Activated CD4-positive, alpha-beta memory T cell treated with anti-CD3 and anti-CD28 coated beads for 36 hours (primary cell): ENCODE results near the gene ROR1. TPM values are rescaled to one million over a fixed set of nuclear protein-coding genes. Genes with fewer than 3 reads are reported as not detected.

Experiments used
- CTCF ChIA-PET: fragments of 350-600 bp; sonication (Branson Sonifier 250); formaldehyde crosslinking; loops from one replicate; lab custom pipeline; 2021; ENCODE audit warnings: antibody characterized with exemption, inconsistent platforms; lab: Charles Lee
- POLR2A ChIA-PET: fragments of 350-600 bp; sonication (Branson Sonifier 250); formaldehyde crosslinking; loops from one replicate; lab custom pipeline; 2021; ENCODE audit warnings: antibody characterized with exemption; lab: Charles Lee
- DNase-seq: peaks from one replicate; pipeline ENCODE4 v3.0.0-alpha.2; 2020
- H3K27ac Mint-ChIP-seq: one replicate; pipeline ENCODE4 v1.8.0; 2021; ENCODE audit warnings: mixed read lengths
- H3K27me3 Mint-ChIP-seq: one replicate; pipeline ENCODE4 v1.8.0; 2021; ENCODE audit warnings: mixed read lengths
- H3K36me3 Mint-ChIP-seq: one replicate; pipeline ENCODE4 v1.8.0; 2021; ENCODE audit warnings: mixed read lengths
- H3K4me1 Mint-ChIP-seq: one replicate; pipeline ENCODE4 v1.8.0; 2021; ENCODE audit warnings: low read depth, mixed read lengths
- H3K4me3 Mint-ChIP-seq: one replicate; pipeline ENCODE4 v1.8.0; 2021; ENCODE audit warnings: mild to moderate bottlenecking, mixed read lengths
- H3K9me3 Mint-ChIP-seq: one replicate; pipeline ENCODE4 v1.8.0; 2021; ENCODE audit warnings: mixed read lengths
- intact Hi-C: fragments of 100-400 bp; cut with micrococcal nuclease; formaldehyde crosslinking; loops from one replicate; pipeline ENCODE4 v1.15.1; 2023
- total RNA-seq, 2 experiments: library from RNA; stranded (reverse); gene quantifications; one replicate each; pipeline ENCODE4 v1.2.3, GENCODE V29; 2021

The ROR1 gene
- total RNA-seq, 2 experiments from 2014 or later: 0.10 to 0.12 TPM

- DNase-seq: no peak
- ChIA-PET POLR2A (no interaction called here), CTCF (interaction anchor here (1.0 to 1.4 kb wide), 2 partner anchors 81 to 364 kb away, joined by 3 to 7 read pairs; no protein-coding TSS in a partner anchor)
- Mint-ChIP-seq H3K36me3 (no peaks in the 10 kb centered on the region), H3K4me3 (peak overlapping the region; percentile 66), H3K27me3 (peaks cover 47% of the 10 kb centered on the region), H3K9me3 (no peaks in the 10 kb centered on the region), H3K27ac (no peak overlapping the region), H3K4me1 (peaks cover 14% of the 10 kb centered on the region)
- intact Hi-C loops: loop anchor here (1.0 to 10.0 kb wide), 2 partner anchors 364 to 472 kb away; no protein-coding TSS in a partner anchor
Observed at GRCh38 chr1:63772876-63773275, 941 bp upstream of the ROR1 start.

DNA sequence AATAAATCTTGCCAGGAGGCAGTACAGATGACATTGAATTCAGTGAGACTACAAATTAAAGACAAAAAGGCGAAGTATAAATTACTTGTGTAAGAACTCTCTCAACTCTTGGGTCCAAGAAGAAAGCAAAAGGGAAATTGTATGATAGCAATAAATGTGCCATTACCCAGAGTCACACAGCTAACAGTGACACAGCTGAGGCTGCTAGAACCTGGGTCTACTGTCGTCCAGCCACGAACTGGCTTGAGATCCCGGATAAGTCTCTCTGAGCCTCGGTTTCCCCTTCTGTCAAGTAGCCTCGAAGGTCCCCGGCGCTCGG is 362 bp upstream of the ROR1 start:
- Mint-ChIP-seq H3K4me1 (peaks cover 14% of the 10 kb centered on the region), H3K4me3 (peak overlapping the region; percentile 66), H3K36me3 (no peaks in the 10 kb centered on the region), H3K9me3 (no peaks in the 10 kb centered on the region), H3K27ac (no peak overlapping the region), H3K27me3 (peaks cover 49% of the 10 kb centered on the region)
- ChIA-PET CTCF (interaction anchor here (1.0 to 1.4 kb wide), 2 partner anchors 82 to 364 kb away, joined by 3 to 7 read pairs; no protein-coding TSS in a partner anchor), POLR2A (no interaction called here)
- intact Hi-C loops: loop anchor here (1.0 to 10.0 kb wide), 2 partner anchors 364 to 471 kb away; no protein-coding TSS in a partner anchor
- no peak for DNase-seq

DNA sequence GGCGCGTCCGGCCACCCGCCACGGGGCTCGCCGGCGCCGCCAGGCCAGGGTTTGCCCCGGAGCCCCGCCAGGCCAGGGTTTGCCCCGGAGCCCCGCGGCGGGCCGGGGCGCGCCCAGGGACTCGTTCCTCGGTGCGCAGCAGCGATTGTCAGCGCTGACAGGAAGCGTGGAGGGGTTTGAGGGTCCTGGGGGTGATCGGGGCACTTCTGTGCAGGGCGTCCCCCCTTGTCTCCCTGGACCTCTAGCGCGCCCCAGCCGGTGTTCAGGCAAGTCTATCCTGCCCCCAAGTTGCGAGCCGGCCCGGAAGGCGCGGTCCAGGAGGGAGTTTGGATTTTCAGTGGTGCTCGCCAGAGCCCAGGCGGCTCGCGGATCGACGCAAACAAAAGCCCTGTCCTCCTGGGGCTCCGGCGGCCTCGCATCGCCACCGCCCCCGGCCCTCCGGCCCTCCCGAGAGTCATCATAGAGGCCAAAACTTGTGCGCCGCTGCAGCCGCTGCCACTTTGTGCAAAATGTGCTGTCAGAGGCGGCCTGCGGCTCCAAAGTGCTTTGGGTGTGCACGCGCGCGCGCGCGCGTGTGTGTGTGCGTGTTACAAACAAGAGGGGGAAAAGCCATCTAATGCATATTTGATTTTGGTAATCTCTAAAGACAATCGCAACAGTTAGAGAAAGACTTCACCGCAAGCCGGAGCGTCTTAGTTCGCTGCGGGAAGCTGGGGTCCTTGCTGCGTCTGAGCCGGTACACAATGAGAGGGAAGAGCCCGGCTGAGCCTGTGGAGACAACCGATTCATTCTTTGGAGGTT is 1.0 kb downstream of the ROR1 start:
- ChIA-PET POLR2A (no interaction called here), CTCF (no interaction called here)
- Mint-ChIP-seq H3K4me3 (peak overlapping the region; percentile 20), H3K4me1 (peaks cover 14% of the 10 kb centered on the region), H3K9me3 (no peaks in the 10 kb centered on the region), H3K36me3 (no peaks in the 10 kb centered on the region), H3K27me3 (peaks cover 53% of the 10 kb centered on the region), H3K27ac (no peak overlapping the region)
- intact Hi-C loops: loop anchor here (10.0 kb wide), 1 partner anchor 470 kb away; no protein-coding TSS in a partner anchor
- DNase-seq: peak; percentile 11

GRCh38 chr1:63775418-63776127 is 1.8 kb downstream of the ROR1 start:
- ChIA-PET CTCF (no interaction called here), POLR2A (no interaction called here)
- no peak overlapping the region for H3K27ac Mint-ChIP-seq
- peaks cover 14% of the 10 kb centered on the region for H3K4me1 Mint-ChIP-seq
- no peaks in the 10 kb centered on the region for H3K9me3 Mint-ChIP-seq
- peaks cover 53% of the 10 kb centered on the region for H3K27me3 Mint-ChIP-seq
- no peak for DNase-seq
- H3K4me3 Mint-ChIP-seq: peak overlapping the region; percentile 30
- intact Hi-C loops: loop anchor here (10.0 kb wide), 1 partner anchor 469 kb away; no protein-coding TSS in a partner anchor
- no peaks in the 10 kb centered on the region for H3K36me3 Mint-ChIP-seq

DNA sequence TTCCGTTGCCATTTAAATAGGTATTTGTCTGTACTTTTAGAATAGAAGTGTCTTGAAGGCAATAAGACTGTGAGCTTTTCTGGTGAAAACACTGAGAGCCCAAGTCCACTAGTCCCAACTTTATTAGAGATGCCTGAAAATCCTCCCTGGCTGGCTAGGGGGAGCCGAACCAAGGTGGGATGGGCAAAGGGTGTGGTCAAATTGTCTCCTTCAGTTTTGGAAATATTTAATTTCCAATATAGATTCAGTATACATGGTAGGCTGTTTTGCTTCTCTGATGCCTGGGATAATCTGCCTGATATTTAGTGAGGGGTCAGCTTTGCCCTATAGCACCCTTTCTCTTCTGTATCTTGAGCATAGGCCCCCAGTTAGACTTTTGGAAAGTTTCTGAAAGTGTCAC is 3.5 kb downstream of the ROR1 start:
- peaks cover 49% of the 10 kb centered on the region for H3K27me3 Mint-ChIP-seq
- ChIA-PET CTCF (interaction anchor here (0.9 kb wide), 1 partner anchor 469 kb away, joined by 3 read pairs; no protein-coding TSS in a partner anchor), POLR2A (no interaction called here)
- DNase-seq: no peak
- no peaks in the 10 kb centered on the region for H3K36me3 Mint-ChIP-seq
- H3K4me1 Mint-ChIP-seq: peaks cover 14% of the 10 kb centered on the region
- H3K9me3 Mint-ChIP-seq: no peaks in the 10 kb centered on the region
- no peak overlapping the region for H3K4me3 Mint-ChIP-seq
- H3K27ac Mint-ChIP-seq: no peak overlapping the region
- intact Hi-C loops: loop anchor here (10.0 kb wide), 1 partner anchor 468 kb away; no protein-coding TSS in a partner anchor

GRCh38 chr1:63777965-63778880 is 4.4 kb downstream of the ROR1 start:
- no peak for DNase-seq
- no peak overlapping the region for H3K4me3 Mint-ChIP-seq
- POLR2A ChIA-PET: no interaction called here
- intact Hi-C loops: loop anchor here (10.0 kb wide), 1 partner anchor 467 kb away; no protein-coding TSS in a partner anchor
- H3K27ac Mint-ChIP-seq: no peak overlapping the region
- H3K36me3 Mint-ChIP-seq: no peaks in the 10 kb centered on the region
- H3K27me3 Mint-ChIP-seq: peaks cover 45% of the 10 kb centered on the region
- H3K9me3 Mint-ChIP-seq: no peaks in the 10 kb centered on the region
- CTCF ChIA-PET: interaction anchor here (1.0 kb wide), 1 partner anchor 359 kb away, joined by 3 read pairs; no protein-coding TSS in a partner anchor
- H3K4me1 Mint-ChIP-seq: peaks cover 10% of the 10 kb centered on the region

GRCh38 chr1:63779338-63780211 is 5.8 kb downstream of the ROR1 start:
- Mint-ChIP-seq H3K27me3 (peaks cover 39% of the 10 kb centered on the region), H3K4me3 (no peak overlapping the region), H3K9me3 (no peaks in the 10 kb centered on the region), H3K4me1 (peaks cover 3% of the 10 kb centered on the region), H3K27ac (no peak overlapping the region), H3K36me3 (no peaks in the 10 kb centered on the region)
- ChIA-PET CTCF (no interaction called here), POLR2A (no interaction called here)
- intact Hi-C loops: loop anchor here (10.0 kb wide), 1 partner anchor 465 kb away; no protein-coding TSS in a partner anchor
- DNase-seq: no peak

DNA sequence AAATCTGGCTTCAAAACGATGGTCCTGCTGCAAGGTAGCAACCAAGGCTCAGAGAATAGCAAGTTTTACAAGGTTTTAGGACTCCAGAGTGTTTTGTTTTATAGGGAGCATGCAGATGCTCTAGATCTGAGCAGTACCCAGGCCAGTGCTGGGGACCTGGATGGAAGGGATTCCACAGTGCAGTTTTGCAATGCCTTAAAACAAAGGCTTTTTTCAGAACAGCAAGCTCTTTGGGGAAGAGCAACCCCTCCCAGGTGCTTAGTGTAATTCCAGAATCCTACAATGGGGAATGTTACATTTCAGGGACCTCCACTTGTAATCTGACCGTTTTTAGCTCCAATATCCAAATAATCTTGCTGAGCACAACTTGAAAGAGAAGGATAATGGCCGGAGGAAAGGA is 6.7 kb downstream of the ROR1 start:
- DNase-seq: no peak
- Mint-ChIP-seq H3K36me3 (no peaks in the 10 kb centered on the region), H3K4me1 (no peaks in the 10 kb centered on the region), H3K9me3 (no peaks in the 10 kb centered on the region), H3K27me3 (peaks cover 30% of the 10 kb centered on the region), H3K4me3 (no peak overlapping the region), H3K27ac (no peak overlapping the region)
- CTCF ChIA-PET: interaction anchor here (1.2 kb wide), 1 partner anchor 89 kb away, joined by 3 read pairs; no protein-coding TSS in a partner anchor
- POLR2A ChIA-PET: no interaction called here
- intact Hi-C loops: no loop called here

DNA sequence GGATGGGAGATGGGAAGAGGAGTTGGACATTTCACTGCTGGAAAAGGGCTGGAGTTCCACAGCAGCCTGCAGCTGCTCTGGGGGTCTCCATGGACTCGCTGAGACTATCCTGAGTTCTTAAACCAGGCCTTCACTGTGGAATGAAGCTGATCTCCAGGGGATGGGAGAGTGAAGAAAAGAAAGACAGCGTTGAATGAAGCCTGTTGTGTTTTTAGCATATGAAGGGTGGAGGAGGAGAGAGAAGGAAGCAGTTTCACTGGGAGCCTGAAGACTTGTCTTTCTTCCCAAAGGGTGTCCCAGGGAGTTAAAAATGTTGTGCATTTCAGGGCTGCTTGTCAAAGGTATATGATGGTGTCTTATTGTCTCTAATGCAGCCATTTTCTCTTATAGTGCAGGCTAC is 9.2 kb downstream of the ROR1 start:
- intact Hi-C loops: no loop called here
- peaks cover 8% of the 10 kb centered on the region for H3K27me3 Mint-ChIP-seq
- CTCF ChIA-PET: no interaction called here
- H3K36me3 Mint-ChIP-seq: no peaks in the 10 kb centered on the region
- no peaks in the 10 kb centered on the region for H3K4me1 Mint-ChIP-seq
- POLR2A ChIA-PET: no interaction called here
- no peak overlapping the region for H3K4me3 Mint-ChIP-seq
- H3K9me3 Mint-ChIP-seq: no peaks in the 10 kb centered on the region
- H3K27ac Mint-ChIP-seq: no peak overlapping the region
- no peak for DNase-seq

GRCh38 chr1:63784083-63784482 is 10.3 kb downstream of the ROR1 start:
- H3K4me3 Mint-ChIP-seq: no peak overlapping the region
- POLR2A ChIA-PET: no interaction called here
- H3K4me1 Mint-ChIP-seq: no peaks in the 10 kb centered on the region
- H3K36me3 Mint-ChIP-seq: no peaks in the 10 kb centered on the region
- CTCF ChIA-PET: no interaction called here
- H3K27ac Mint-ChIP-seq: no peak overlapping the region
- no peak for DNase-seq
- no peaks in the 10 kb centered on the region for H3K9me3 Mint-ChIP-seq
- peaks cover 6% of the 10 kb centered on the region for H3K27me3 Mint-ChIP-seq
- intact Hi-C loops: no loop called here
